Panc1 (cell line): Measurements from ENCODE around the gene TNIP2.

Experiments used
- POLR2AphosphoS5 ChIP-seq: IDR thresholded peaks from 2 replicates; pipeline ENCODE4 v1.6.1; 2012; ENCODE audit warnings: mild to moderate bottlenecking, low read depth, low read length, moderate library complexity
- TF ChIP-seq, protein P1 (sequence below): fragments of 450-650 bp; IDR thresholded peaks from 2 replicates; pipeline ENCODE4 v1.5.1; 2017; ENCODE audit warnings: mild to moderate bottlenecking
- TF ChIP-seq, protein P2 (sequence below), 2 experiments: IDR thresholded peaks; 2 replicates each; pipeline ENCODE4 v1.6.1; 2011 to 2012; ENCODE audit warnings: low read depth in 2 of 2, control low read depth in 1 of 2, low read length in 1 of 2, mild to moderate bottlenecking in 1 of 2, moderate library complexity in 1 of 2; ENCODE audit not compliant: insufficient read depth in 1 of 2

DNA sequence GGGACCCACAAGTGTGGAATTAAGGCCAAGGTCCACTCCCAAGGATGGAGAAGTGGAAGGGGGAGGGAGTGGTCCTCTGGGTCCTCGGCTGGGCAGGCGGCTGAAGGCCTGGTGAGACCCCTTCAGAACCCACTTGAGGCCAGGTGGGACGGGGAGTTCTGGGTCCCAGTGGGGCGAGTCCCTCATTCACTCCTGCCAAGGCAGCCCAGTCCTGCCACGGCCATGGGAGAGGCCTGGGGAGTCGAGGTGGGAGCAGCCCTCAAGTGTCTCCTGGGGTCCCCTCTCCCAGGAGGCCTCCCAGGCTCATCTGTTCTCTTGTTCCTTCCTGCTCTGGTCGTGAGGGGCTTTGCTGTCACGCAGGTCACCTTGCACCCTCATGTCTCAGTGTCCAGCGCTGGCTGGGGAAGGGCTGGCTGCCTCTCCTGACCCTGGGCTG is 30.7 kb upstream of the TNIP2 start:
- TF ChIP-seq, protein P1, sequence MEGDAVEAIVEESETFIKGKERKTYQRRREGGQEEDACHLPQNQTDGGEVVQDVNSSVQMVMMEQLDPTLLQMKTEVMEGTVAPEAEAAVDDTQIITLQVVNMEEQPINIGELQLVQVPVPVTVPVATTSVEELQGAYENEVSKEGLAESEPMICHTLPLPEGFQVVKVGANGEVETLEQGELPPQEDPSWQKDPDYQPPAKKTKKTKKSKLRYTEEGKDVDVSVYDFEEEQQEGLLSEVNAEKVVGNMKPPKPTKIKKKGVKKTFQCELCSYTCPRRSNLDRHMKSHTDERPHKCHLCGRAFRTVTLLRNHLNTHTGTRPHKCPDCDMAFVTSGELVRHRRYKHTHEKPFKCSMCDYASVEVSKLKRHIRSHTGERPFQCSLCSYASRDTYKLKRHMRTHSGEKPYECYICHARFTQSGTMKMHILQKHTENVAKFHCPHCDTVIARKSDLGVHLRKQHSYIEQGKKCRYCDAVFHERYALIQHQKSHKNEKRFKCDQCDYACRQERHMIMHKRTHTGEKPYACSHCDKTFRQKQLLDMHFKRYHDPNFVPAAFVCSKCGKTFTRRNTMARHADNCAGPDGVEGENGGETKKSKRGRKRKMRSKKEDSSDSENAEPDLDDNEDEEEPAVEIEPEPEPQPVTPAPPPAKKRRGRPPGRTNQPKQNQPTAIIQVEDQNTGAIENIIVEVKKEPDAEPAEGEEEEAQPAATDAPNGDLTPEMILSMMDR, result no peak
- no peak for TF ChIP-seq POLR2AphosphoS5
- TF ChIP-seq, protein P2, sequence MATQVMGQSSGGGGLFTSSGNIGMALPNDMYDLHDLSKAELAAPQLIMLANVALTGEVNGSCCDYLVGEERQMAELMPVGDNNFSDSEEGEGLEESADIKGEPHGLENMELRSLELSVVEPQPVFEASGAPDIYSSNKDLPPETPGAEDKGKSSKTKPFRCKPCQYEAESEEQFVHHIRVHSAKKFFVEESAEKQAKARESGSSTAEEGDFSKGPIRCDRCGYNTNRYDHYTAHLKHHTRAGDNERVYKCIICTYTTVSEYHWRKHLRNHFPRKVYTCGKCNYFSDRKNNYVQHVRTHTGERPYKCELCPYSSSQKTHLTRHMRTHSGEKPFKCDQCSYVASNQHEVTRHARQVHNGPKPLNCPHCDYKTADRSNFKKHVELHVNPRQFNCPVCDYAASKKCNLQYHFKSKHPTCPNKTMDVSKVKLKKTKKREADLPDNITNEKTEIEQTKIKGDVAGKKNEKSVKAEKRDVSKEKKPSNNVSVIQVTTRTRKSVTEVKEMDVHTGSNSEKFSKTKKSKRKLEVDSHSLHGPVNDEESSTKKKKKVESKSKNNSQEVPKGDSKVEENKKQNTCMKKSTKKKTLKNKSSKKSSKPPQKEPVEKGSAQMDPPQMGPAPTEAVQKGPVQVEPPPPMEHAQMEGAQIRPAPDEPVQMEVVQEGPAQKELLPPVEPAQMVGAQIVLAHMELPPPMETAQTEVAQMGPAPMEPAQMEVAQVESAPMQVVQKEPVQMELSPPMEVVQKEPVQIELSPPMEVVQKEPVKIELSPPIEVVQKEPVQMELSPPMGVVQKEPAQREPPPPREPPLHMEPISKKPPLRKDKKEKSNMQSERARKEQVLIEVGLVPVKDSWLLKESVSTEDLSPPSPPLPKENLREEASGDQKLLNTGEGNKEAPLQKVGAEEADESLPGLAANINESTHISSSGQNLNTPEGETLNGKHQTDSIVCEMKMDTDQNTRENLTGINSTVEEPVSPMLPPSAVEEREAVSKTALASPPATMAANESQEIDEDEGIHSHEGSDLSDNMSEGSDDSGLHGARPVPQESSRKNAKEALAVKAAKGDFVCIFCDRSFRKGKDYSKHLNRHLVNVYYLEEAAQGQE (IDR thresholded peaks at IDR 0.05; ENCODE audit: insufficient read depth in 1 of 2, low read depth in 2 of 2, low read length in 1 of 2), result no peak
